OCI-LY7 (cell line): ENCODE measurements around the gene KRTAP10-3. TPM values are rescaled to one million over a fixed set of nuclear protein-coding genes. Genes with fewer than 3 reads are reported as not detected.

Source experiments
- BruUV-seq: library from RNA; stranded (reverse); fragments of 400-500 nt; replicated peaks from 2 replicates; lab custom pipeline; 2021; lab: Mats Ljungman, UMichigan
- CTCF ChIA-PET: fragments of 300-600 bp; sonication (Branson Sonifier 250); formaldehyde crosslinking; loops from one replicate; lab custom pipeline; 2022; ENCODE audit warnings: antibody characterized with exemption; ENCODE audit not compliant: unreplicated experiment; lab: Charles Lee
- POLR2A ChIA-PET: fragments of 300-600 bp; sonication (Branson Sonifier 250); formaldehyde crosslinking; loops from one replicate; lab custom pipeline; 2022; ENCODE audit warnings: antibody characterized with exemption; lab: Charles Lee
- DNase-seq: peaks from one replicate; pipeline ENCODE4 v3.0.0-alpha.2; 2015; ENCODE audit warnings: low spot score
- H2AFZ ChIP-seq: fragments of 200-600 bp; sonication (generic), shearing (Covaris generic); 2 replicates; pipeline ENCODE4 v1.6.1; 2014; ENCODE audit warnings: mild to moderate bottlenecking, antibody characterized with exemption, low read length, moderate library complexity
- H3K27ac ChIP-seq: fragments of 200-600 bp; sonication (generic); 2 replicates; pipeline ENCODE4 v1.5.1; 2014; ENCODE audit warnings: mixed run types, low read depth, mild to moderate bottlenecking, moderate library complexity, low read length, inconsistent platforms; ENCODE audit not compliant: poor library complexity, severe bottlenecking
- H3K36me3 ChIP-seq: fragments of 200-600 bp; sonication (generic); 2 replicates; pipeline ENCODE4 v1.6.1; 2014; ENCODE audit warnings: mild to moderate bottlenecking, antibody characterized with exemption, low read length, moderate library complexity, mixed read lengths; ENCODE audit not compliant: insufficient read depth
- H3K4me1 ChIP-seq: fragments of 200-600 bp; sonication (generic); 2 replicates; pipeline ENCODE4 v1.5.1; 2014; ENCODE audit warnings: mild to moderate bottlenecking, low read length; ENCODE audit not compliant: insufficient read depth, poor library complexity, severe bottlenecking
- H3K4me2 ChIP-seq: fragments of 200-600 bp; sonication (generic); 2 replicates; pipeline ENCODE4 v1.6.1; 2014; ENCODE audit warnings: mild to moderate bottlenecking, low read length
- H3K4me3 ChIP-seq: fragments of 200-600 bp; sonication (generic); 2 replicates; pipeline ENCODE4 v1.5.1; 2014; ENCODE audit warnings: mild to moderate bottlenecking, low read depth, low read length; ENCODE audit not compliant: poor library complexity, severe bottlenecking
- H3K79me2 ChIP-seq: fragments of 200-600 bp; sonication (generic); 2 replicates; pipeline ENCODE4 v1.6.1; 2016; ENCODE audit warnings: low read depth, mild to moderate bottlenecking, low read length, moderate library complexity, mixed read lengths; ENCODE audit not compliant: insufficient read depth
- H3K9me2 ChIP-seq: fragments of 200-600 bp; sonication (generic); 2 replicates; pipeline ENCODE4 v1.6.1; 2016; ENCODE audit warnings: mild to moderate bottlenecking, low read length, mixed read lengths; ENCODE audit not compliant: insufficient read depth
- H3K9me3 ChIP-seq: fragments of 200-600 bp; sonication (generic); 2 replicates; pipeline ENCODE4 v1.6.1; 2014; ENCODE audit warnings: mild to moderate bottlenecking, mixed run types, low read length, mixed read lengths
- H4K20me1 ChIP-seq: fragments of 200-600 bp; sonication (generic); 2 replicates; pipeline ENCODE4 v1.6.1; 2014; ENCODE audit warnings: mild to moderate bottlenecking, antibody characterized with exemption, low read length, moderate library complexity, mixed read lengths; ENCODE audit not compliant: insufficient read depth
- EZH2phosphoT487 ChIP-seq: fragments of 200-600 bp; sonication (generic); IDR thresholded peaks from 2 replicates; pipeline ENCODE4 v1.6.1; 2018; ENCODE audit warnings: low read depth, borderline replicate concordance, mild to moderate bottlenecking, mixed run types, antibody characterized with exemption, low read length, moderate library complexity, mixed read lengths
- intact Hi-C: fragments of 100-400 bp; cut with micrococcal nuclease; formaldehyde crosslinking; loops from one replicate; pipeline ENCODE4 v1.10.0; 2022; ENCODE audit not compliant: unreplicated experiment
- total RNA-seq, 2 experiments: library from RNA; depleted of rRNA in 1 of 2; stranded (reverse); fragments of >200 nt in 1 of 2; shearing (Covaris generic) in 1 of 2; gene quantifications; 2 replicates each; pipeline ENCODE4 v1.2.3, GENCODE V29; 2014 to 2022
- TF ChIP-seq, protein P1 (sequence below): fragments of 200-600 bp; sonication (generic); conservative IDR thresholded peaks from 2 replicates; pipeline ENCODE4 v1.5.1; 2014; ENCODE audit warnings: mild to moderate bottlenecking, antibody characterized with exemption, low read length, moderate library complexity, mixed read lengths

Gene KRTAP10-3
- total RNA-seq, 2 experiments from 2014 or later, result not detected

GRCh38 chr21:44555200-44555875 is 3.3 kb downstream of the KRTAP10-3 start:
- Histone ChIP-seq H3K27ac (no peak overlapping the region), H3K4me2 (no peak overlapping the region), H3K9me3 (no peaks in the 10 kb centered on the region), H3K79me2 (no peaks in the 10 kb centered on the region), H3K4me1 (no peaks in the 10 kb centered on the region), H3K4me3 (no peak overlapping the region), H4K20me1 (no peaks in the 10 kb centered on the region), H3K36me3 (no peaks in the 10 kb centered on the region), H2AFZ (no peak overlapping the region), H3K9me2 (no peaks in the 10 kb centered on the region)
- no peak for TF ChIP-seq EZH2phosphoT487
- TF ChIP-seq, protein P1, sequence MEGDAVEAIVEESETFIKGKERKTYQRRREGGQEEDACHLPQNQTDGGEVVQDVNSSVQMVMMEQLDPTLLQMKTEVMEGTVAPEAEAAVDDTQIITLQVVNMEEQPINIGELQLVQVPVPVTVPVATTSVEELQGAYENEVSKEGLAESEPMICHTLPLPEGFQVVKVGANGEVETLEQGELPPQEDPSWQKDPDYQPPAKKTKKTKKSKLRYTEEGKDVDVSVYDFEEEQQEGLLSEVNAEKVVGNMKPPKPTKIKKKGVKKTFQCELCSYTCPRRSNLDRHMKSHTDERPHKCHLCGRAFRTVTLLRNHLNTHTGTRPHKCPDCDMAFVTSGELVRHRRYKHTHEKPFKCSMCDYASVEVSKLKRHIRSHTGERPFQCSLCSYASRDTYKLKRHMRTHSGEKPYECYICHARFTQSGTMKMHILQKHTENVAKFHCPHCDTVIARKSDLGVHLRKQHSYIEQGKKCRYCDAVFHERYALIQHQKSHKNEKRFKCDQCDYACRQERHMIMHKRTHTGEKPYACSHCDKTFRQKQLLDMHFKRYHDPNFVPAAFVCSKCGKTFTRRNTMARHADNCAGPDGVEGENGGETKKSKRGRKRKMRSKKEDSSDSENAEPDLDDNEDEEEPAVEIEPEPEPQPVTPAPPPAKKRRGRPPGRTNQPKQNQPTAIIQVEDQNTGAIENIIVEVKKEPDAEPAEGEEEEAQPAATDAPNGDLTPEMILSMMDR, result no peak
- intact Hi-C loops, result no loop called here
- no TSS peak for BruUV-seq
- CTCF ChIA-PET, result no interaction called here
- POLR2A ChIA-PET, result no interaction called here
- DNase-seq, result no peak

- H3K79me2 ChIP-seq, result no peaks in the 10 kb centered on the region
- no peak overlapping the region for H2AFZ ChIP-seq
- POLR2A ChIA-PET, result interaction anchor here (0.5 kb wide), 1 partner anchor 46 kb away, joined by 4 read pairs; no protein-coding TSS in a partner anchor
- intact Hi-C loops, result no loop called here
- H3K36me3 ChIP-seq, result no peaks in the 10 kb centered on the region
- H3K4me3 ChIP-seq, result no peak overlapping the region
- H3K4me2 ChIP-seq, result no peak overlapping the region
- TF ChIP-seq EZH2phosphoT487, result no peak
- TF ChIP-seq, protein P1, result no peak
- no peak for DNase-seq
- no peak overlapping the region for H3K27ac ChIP-seq
- peaks cover 2% of the 10 kb centered on the region for H3K4me1 ChIP-seq
- CTCF ChIA-PET, result no interaction called here
- no peaks in the 10 kb centered on the region for H3K9me3 ChIP-seq
- no TSS peak for BruUV-seq
- no peaks in the 10 kb centered on the region for H3K9me2 ChIP-seq
- H4K20me1 ChIP-seq, result no peaks in the 10 kb centered on the region
Observed at GRCh38 chr21:44552681-44553080, 5.9 kb downstream of the KRTAP10-3 start.

GRCh38 chr21:44552136-44552535 is 6.5 kb downstream of the KRTAP10-3 start:
- intact Hi-C loops, result no loop called here
- H3K9me3 ChIP-seq, result peaks cover 3% of the 10 kb centered on the region

More at GRCh38 chr21:44552136-44552535, 6.5 kb downstream of the KRTAP10-3 start:
- no peak overlapping the region for H2AFZ ChIP-seq
- DNase-seq, result no peak
- POLR2A ChIA-PET, result interaction anchor here (0.5 kb wide), 1 partner anchor 47 kb away, joined by 4 read pairs; no protein-coding TSS in a partner anchor
- no peak overlapping the region for H3K27ac ChIP-seq
- no TSS peak for BruUV-seq
- no peaks in the 10 kb centered on the region for H3K79me2 ChIP-seq
- no peak overlapping the region for H3K4me3 ChIP-seq
- no peak overlapping the region for H3K4me2 ChIP-seq
- no peak for TF ChIP-seq EZH2phosphoT487
- TF ChIP-seq, protein P1, result no peak
- H3K36me3 ChIP-seq, result no peaks in the 10 kb centered on the region
- H3K4me1 ChIP-seq, result peaks cover 7% of the 10 kb centered on the region
- H3K9me2 ChIP-seq, result no peaks in the 10 kb centered on the region
- no peaks in the 10 kb centered on the region for H4K20me1 ChIP-seq
- CTCF ChIA-PET, result no interaction called here
